ENCODE data around the gene DOK5. TPM values are rescaled to one million over a fixed set of nuclear protein-coding genes. Genes with fewer than 3 reads are reported as not detected.

Gene DOK5
- total and polyA plus RNA-seq, 10 of the 15 experiments (the other 5 are each of a cell fraction or from before 2014, with no cell fraction given) = 0.03 TPM; not detected in 9

- Histone ChIP-seq H3K27me3 (replicated peaks in 1 of 2; ENCODE audit: control insufficient read depth in 2 of 2, insufficient read depth in 2 of 2, low read length in 1 of 2) (no peaks in the 10 kb centered on the region), H3K9ac (ENCODE audit: control insufficient read depth, insufficient read depth, low read length) (no peak overlapping the region), H3K79me2 (ENCODE audit: control insufficient read depth, insufficient read depth, low read length) (no peaks in the 10 kb centered on the region), H3K4me3 (no peak overlapping the region), H3K4me1 (ENCODE audit: control insufficient read depth, insufficient read depth, low read length) (no peaks in the 10 kb centered on the region), H3K4me2 (ENCODE audit: control insufficient read depth, insufficient read depth) (no peak overlapping the region), H4K20me1 (ENCODE audit: control insufficient read depth, insufficient read depth) (no peaks in the 10 kb centered on the region), H3K9me3 (replicated peaks; ENCODE audit: control insufficient read depth, insufficient read depth, low read length) (no peaks in the 10 kb centered on the region), H3K27ac (ENCODE audit: control insufficient read depth, insufficient read depth) (no peak overlapping the region), H3K36me3 (ENCODE audit: control insufficient read depth in 2 of 2, insufficient read depth in 2 of 2, low read length in 1 of 2) (no peaks in the 10 kb centered on the region), H2AFZ (ENCODE audit: control insufficient read depth, low read depth, low read length) (no peak overlapping the region)
- in situ Hi-C loops (cut with MboI) (no loop called here), intact Hi-C loops (cut with micrococcal nuclease; ENCODE audit: unreplicated experiment) (no loop called here)
- CTCF ChIA-PET = no interaction called here
- 38% methylated on average over 4 of the region's 4 CpGs for WGBS (ENCODE audit: insufficient coverage, insufficient replicate concordance, low lambda C conversion rate, missing lambda C conversion rate)
- SMC1A ChIA-PET (ENCODE audit: uncharacterized antibody, unreplicated experiment) = no interaction called here
- FAIRE-seq (no peak), ATAC-seq (no peak), DNase-seq (ENCODE audit: low read depth, low spot score) (no peak)
- POLR2A ChIA-PET = no interaction called here
- BruUV-seq (replicated peaks) = no TSS peak
- RAD21 ChIA-PET (ENCODE audit: unreplicated experiment) = no interaction called here
- TF ChIP-seq, protein P1, sequence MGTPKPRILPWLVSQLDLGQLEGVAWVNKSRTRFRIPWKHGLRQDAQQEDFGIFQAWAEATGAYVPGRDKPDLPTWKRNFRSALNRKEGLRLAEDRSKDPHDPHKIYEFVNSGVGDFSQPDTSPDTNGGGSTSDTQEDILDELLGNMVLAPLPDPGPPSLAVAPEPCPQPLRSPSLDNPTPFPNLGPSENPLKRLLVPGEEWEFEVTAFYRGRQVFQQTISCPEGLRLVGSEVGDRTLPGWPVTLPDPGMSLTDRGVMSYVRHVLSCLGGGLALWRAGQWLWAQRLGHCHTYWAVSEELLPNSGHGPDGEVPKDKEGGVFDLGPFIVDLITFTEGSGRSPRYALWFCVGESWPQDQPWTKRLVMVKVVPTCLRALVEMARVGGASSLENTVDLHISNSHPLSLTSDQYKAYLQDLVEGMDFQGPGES (IDR thresholded peaks at IDR 0.05) = no peak
- no peak for TF ChIP-seq TAF1 (IDR thresholded peaks at IDR 0.05; ENCODE audit: borderline replicate concordance, low read depth, low read length)
- peak; percentile 28; the same call in 1 of the 2 replicates for TF ChIP-seq NFXL1 (IDR thresholded peaks at IDR 0.05; ENCODE audit: borderline replicate concordance)
These were observed 42.0 kb downstream of the DOK5 start for GRCh38 chr20:54517241-54517975.

GRCh38 chr20:54524849-54525248, 49.5 kb downstream of the DOK5 start:
- BruUV-seq (replicated peaks) = no TSS peak
- CTCF ChIA-PET = interaction anchor here (1.0 kb wide), 1 partner anchor 8 kb away, joined by 4 read pairs; no protein-coding TSS in a partner anchor
- Histone ChIP-seq H3K79me2 (ENCODE audit: control insufficient read depth, insufficient read depth, low read length) (no peaks in the 10 kb centered on the region), H3K4me1 (ENCODE audit: control insufficient read depth, insufficient read depth, low read length) (no peaks in the 10 kb centered on the region), H3K9ac (ENCODE audit: control insufficient read depth, insufficient read depth, low read length) (no peak overlapping the region), H3K36me3 (ENCODE audit: control insufficient read depth in 2 of 2, insufficient read depth in 2 of 2, low read length in 1 of 2) (no peaks in the 10 kb centered on the region), H3K27ac (ENCODE audit: control insufficient read depth, insufficient read depth) (no peak overlapping the region), H3K4me3 (no peak overlapping the region), H3K4me2 (ENCODE audit: control insufficient read depth, insufficient read depth) (no peak overlapping the region), H3K27me3 (replicated peaks in 1 of 2; ENCODE audit: control insufficient read depth in 2 of 2, insufficient read depth in 2 of 2, low read length in 1 of 2) (no peaks in the 10 kb centered on the region), H3K9me3 (replicated peaks; ENCODE audit: control insufficient read depth, insufficient read depth, low read length) (no peaks in the 10 kb centered on the region), H4K20me1 (ENCODE audit: control insufficient read depth, insufficient read depth) (no peaks in the 10 kb centered on the region), H2AFZ (ENCODE audit: control insufficient read depth, low read depth, low read length) (no peak overlapping the region)
- in situ Hi-C loops (cut with MboI) (no loop called here), intact Hi-C loops (cut with micrococcal nuclease; ENCODE audit: unreplicated experiment) (no loop called here)
- WGBS (ENCODE audit: insufficient coverage, insufficient replicate concordance, low lambda C conversion rate, missing lambda C conversion rate) = 26% methylated on average over 3 of the region's 3 CpGs
- RAD21 ChIA-PET (ENCODE audit: unreplicated experiment) = no interaction called here
- POLR2A ChIA-PET = no interaction called here
- FAIRE-seq (no peak), DNase-seq (ENCODE audit: low read depth, low spot score) (no peak), ATAC-seq (no peak)
- SMC1A ChIA-PET (ENCODE audit: uncharacterized antibody, unreplicated experiment) = no interaction called here
- TF ChIP-seq, protein P2, sequence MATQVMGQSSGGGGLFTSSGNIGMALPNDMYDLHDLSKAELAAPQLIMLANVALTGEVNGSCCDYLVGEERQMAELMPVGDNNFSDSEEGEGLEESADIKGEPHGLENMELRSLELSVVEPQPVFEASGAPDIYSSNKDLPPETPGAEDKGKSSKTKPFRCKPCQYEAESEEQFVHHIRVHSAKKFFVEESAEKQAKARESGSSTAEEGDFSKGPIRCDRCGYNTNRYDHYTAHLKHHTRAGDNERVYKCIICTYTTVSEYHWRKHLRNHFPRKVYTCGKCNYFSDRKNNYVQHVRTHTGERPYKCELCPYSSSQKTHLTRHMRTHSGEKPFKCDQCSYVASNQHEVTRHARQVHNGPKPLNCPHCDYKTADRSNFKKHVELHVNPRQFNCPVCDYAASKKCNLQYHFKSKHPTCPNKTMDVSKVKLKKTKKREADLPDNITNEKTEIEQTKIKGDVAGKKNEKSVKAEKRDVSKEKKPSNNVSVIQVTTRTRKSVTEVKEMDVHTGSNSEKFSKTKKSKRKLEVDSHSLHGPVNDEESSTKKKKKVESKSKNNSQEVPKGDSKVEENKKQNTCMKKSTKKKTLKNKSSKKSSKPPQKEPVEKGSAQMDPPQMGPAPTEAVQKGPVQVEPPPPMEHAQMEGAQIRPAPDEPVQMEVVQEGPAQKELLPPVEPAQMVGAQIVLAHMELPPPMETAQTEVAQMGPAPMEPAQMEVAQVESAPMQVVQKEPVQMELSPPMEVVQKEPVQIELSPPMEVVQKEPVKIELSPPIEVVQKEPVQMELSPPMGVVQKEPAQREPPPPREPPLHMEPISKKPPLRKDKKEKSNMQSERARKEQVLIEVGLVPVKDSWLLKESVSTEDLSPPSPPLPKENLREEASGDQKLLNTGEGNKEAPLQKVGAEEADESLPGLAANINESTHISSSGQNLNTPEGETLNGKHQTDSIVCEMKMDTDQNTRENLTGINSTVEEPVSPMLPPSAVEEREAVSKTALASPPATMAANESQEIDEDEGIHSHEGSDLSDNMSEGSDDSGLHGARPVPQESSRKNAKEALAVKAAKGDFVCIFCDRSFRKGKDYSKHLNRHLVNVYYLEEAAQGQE (IDR thresholded peaks at IDR 0.05; ENCODE audit: low read depth, low read length) = no peak
- TF ChIP-seq EZH2 (IDR thresholded peaks at IDR 0.05; ENCODE audit: borderline replicate concordance, control insufficient read depth, low read depth, low read length) = no peak
- no peak for TF ChIP-seq LARP7 (IDR thresholded peaks at IDR 0.05)
- TF ChIP-seq, protein P3, sequence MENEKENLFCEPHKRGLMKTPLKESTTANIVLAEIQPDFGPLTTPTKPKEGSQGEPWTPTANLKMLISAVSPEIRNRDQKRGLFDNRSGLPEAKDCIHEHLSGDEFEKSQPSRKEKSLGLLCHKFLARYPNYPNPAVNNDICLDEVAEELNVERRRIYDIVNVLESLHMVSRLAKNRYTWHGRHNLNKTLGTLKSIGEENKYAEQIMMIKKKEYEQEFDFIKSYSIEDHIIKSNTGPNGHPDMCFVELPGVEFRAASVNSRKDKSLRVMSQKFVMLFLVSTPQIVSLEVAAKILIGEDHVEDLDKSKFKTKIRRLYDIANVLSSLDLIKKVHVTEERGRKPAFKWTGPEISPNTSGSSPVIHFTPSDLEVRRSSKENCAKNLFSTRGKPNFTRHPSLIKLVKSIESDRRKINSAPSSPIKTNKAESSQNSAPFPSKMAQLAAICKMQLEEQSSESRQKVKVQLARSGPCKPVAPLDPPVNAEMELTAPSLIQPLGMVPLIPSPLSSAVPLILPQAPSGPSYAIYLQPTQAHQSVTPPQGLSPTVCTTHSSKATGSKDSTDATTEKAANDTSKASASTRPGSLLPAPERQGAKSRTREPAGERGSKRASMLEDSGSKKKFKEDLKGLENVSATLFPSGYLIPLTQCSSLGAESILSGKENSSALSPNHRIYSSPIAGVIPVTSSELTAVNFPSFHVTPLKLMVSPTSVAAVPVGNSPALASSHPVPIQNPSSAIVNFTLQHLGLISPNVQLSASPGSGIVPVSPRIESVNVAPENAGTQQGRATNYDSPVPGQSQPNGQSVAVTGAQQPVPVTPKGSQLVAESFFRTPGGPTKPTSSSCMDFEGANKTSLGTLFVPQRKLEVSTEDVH (IDR thresholded peaks at IDR 0.05; ENCODE audit: low read depth, partially characterized antibody) = no peak
